HFFc6 (cell line): ENCODE results near the gene PRKAR1A. TPM values are rescaled to one million over a fixed set of nuclear protein-coding genes. Genes with fewer than 3 reads are reported as not detected.

Experiments used
- DNase-seq: peaks from one replicate; pipeline ENCODE4 v3.0.0-alpha.2; 2018
- H3K27ac Mint-ChIP-seq: 2 replicates; pipeline ENCODE4 v1.8.0; 2020; ENCODE audit warnings: mild to moderate bottlenecking, mixed read lengths
- H3K27me3 Mint-ChIP-seq: 2 replicates; pipeline ENCODE4 v1.8.0; 2021; ENCODE audit warnings: mild to moderate bottlenecking, moderate library complexity, mixed read lengths; ENCODE audit not compliant: insufficient read depth
- H3K36me3 Mint-ChIP-seq: 2 replicates; pipeline ENCODE4 v1.8.0; 2021; ENCODE audit warnings: low read depth, mixed read lengths
- H3K4me1 Mint-ChIP-seq: 2 replicates; pipeline ENCODE4 v1.8.0; 2020; ENCODE audit warnings: low read depth, mixed read lengths
- H3K4me3 Mint-ChIP-seq: 2 replicates; pipeline ENCODE4 v1.8.0; 2020; ENCODE audit warnings: mild to moderate bottlenecking, moderate library complexity, mixed read lengths
- H3K9me3 Mint-ChIP-seq: 2 replicates; pipeline ENCODE4 v1.8.0; 2020; ENCODE audit warnings: mild to moderate bottlenecking, mixed read lengths
- CTCF ChIP-seq: fragments of 200-600 bp; sonication (generic); IDR thresholded peaks from 2 replicates; pipeline ENCODE4 v1.5.0; 2021; ENCODE audit warnings: antibody characterized with exemption, mild to moderate bottlenecking
- total RNA-seq, 6 experiments: library from RNA; stranded (reverse); fragmentation: NEBNext Ultra II Directional; extraction: Animal tissue kit (Norgen Biotek cat#: 25700); gene quantifications; 2 replicates in 1 of 6; 3 replicates in 5 of 6; pipeline ENCODE4 v1.2.3, GENCODE V29; 2021

Gene PRKAR1A
- total RNA-seq, 6 experiments from 2014 or later: 265 to 302 (median 292) TPM

DNA sequence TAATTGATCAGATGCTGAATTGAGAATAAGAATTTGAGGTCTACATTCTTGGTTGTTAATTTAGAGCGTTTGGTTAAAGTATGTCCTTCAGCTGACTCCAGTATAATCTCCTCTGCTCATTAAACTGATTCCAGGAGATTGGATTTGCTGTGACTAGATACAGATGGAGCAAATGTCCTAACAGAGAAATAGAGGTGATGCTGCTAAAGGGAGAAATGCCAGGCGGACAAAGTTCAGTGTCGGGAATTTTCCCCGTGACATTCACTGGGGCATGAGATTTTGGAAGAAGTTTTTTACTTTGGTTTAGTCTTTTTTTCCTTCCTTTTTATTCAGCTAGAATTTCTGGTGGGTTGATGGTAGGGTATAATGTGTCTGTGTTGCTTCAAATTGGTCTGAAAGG is 19.0 kb downstream of the PRKAR1A start:
- TF ChIP-seq CTCF: no peak
- Mint-ChIP-seq H3K27me3 (no peaks in the 10 kb centered on the region; the same call in 1 of the 2 replicates), H3K4me1 (peaks cover 6% of the 10 kb centered on the region; the same call in 1 of the 2 replicates), H3K27ac (no peak overlapping the region), H3K36me3 (peaks cover 53% of the 10 kb centered on the region), H3K9me3 (no peaks in the 10 kb centered on the region), H3K4me3 (no peak overlapping the region)
- no peak for DNase-seq

DNA sequence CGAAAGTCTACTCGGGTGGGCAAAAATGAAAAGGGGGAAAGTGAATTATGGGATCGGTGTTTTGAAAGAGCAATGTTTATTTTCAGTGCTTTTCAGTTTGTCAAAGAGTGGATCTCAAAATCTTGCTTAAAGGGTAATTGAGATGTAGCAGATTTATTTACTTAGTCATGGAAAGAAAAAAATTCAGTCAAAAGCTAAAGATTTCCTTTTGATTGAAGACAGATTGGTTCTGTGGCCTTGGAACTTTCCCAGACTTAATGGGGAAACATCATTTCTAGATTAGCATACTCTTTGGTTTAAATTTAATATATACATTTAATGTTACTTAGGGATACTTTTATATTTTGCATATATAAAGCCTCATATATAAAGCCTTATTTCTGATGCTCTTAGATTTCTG is 20.6 kb downstream of the PRKAR1A start:
- TF ChIP-seq CTCF: no peak
- Mint-ChIP-seq H3K27me3 (no peaks in the 10 kb centered on the region; the same call in 1 of the 2 replicates), H3K9me3 (no peaks in the 10 kb centered on the region), H3K36me3 (peaks cover 39% of the 10 kb centered on the region), H3K27ac (no peak overlapping the region), H3K4me3 (no peak overlapping the region), H3K4me1 (peaks cover 6% of the 10 kb centered on the region; the same call in 1 of the 2 replicates)
- DNase-seq: no peak

DNA sequence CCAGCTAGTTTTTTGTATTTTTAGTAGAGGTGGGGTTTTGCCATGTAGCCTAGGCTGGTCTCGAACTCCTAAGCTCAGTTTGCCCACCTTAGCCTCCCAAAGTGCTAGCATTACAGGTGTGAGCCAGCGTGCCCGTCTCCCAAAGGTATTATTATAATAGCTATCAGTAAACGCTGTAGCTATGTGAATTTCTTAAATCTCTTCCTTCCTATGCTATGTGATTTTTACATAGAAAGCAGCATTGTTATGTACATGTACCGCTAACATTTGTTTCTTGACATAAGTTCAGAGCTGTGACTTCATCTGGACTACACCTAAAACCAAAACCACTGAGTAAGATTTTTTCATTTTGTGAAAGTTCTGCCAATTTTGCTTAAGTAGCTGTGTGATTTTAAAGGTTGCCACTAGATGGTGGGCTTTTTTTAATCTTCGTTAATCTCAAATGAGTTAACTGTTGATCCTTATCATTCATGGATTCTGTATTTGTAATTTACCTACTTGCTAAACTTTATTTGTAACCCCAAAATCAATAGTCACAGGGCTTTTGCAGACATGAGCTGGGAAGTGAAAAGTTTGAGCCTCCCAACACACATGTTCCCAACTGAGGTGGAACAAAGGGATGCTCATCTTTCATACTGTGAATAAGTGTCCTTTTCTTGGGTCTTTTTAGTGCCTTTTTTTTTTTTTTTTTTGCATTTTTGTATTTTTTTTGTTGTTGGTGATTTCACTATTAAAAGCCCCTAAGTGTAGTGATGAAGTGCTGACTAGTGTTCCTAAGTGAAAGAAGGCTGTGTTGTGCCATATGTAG is 21.9 kb downstream of the PRKAR1A start:
- peaks cover 27% of the 10 kb centered on the region for H3K36me3 Mint-ChIP-seq
- peak overlapping the region; percentile 17; the same call in 1 of the 2 replicates for H3K27ac Mint-ChIP-seq
- peaks cover 6% of the 10 kb centered on the region; the same call in 1 of the 2 replicates for H3K4me1 Mint-ChIP-seq
- no peaks in the 10 kb centered on the region for H3K9me3 Mint-ChIP-seq
- DNase-seq: peak; percentile 15
- no peaks in the 10 kb centered on the region; the same call in 1 of the 2 replicates for H3K27me3 Mint-ChIP-seq
- TF ChIP-seq CTCF: peak; percentile 77
- H3K4me3 Mint-ChIP-seq: no peak overlapping the region

GRCh38 chr17:68534695-68535088 is 22.5 kb downstream of the PRKAR1A start:
- H3K4me3 Mint-ChIP-seq: no peak overlapping the region
- H3K36me3 Mint-ChIP-seq: peaks cover 25% of the 10 kb centered on the region
- no peak for TF ChIP-seq CTCF
- peaks cover 6% of the 10 kb centered on the region; the same call in 1 of the 2 replicates for H3K4me1 Mint-ChIP-seq
- H3K27ac Mint-ChIP-seq: no peak overlapping the region
- H3K27me3 Mint-ChIP-seq: no peaks in the 10 kb centered on the region; the same call in 1 of the 2 replicates
- no peak for DNase-seq
- no peaks in the 10 kb centered on the region for H3K9me3 Mint-ChIP-seq

- no peak for DNase-seq
- TF ChIP-seq CTCF: no peak
- Mint-ChIP-seq H3K36me3 (peaks cover 18% of the 10 kb centered on the region), H3K27ac (no peak overlapping the region; the same call in 1 of the 2 replicates), H3K4me1 (peaks cover 6% of the 10 kb centered on the region; the same call in 1 of the 2 replicates), H3K4me3 (no peak overlapping the region), H3K27me3 (no peaks in the 10 kb centered on the region; the same call in 1 of the 2 replicates), H3K9me3 (no peaks in the 10 kb centered on the region)
These were observed 23.7 kb downstream of the PRKAR1A start for GRCh38 chr17:68535922-68536321.
